Aorta (tissue), 5 donors: ENCODE data around the gene COL1A1. TPM values are rescaled to one million over a fixed set of nuclear protein-coding genes. Genes with fewer than 3 reads are reported as not detected.

Experiments
- ATAC-seq: fragments of 200-7000 bp; cut with Tn5 transposase; one replicate; pipeline ENCODE4 v1.9.1; 2022; ENCODE audit warnings: moderate library complexity; ENCODE audit not compliant: low FRiP score
- DNase-seq, 2 donors: peaks; one replicate each; pipeline ENCODE4 v3.0.0-alpha.2; 2020
- H3K27ac ChIP-seq, 2 donors: one replicate each; pipeline ENCODE4 v1.5.1; 2013; ENCODE audit warnings: low read length in 2 of 2, mild to moderate bottlenecking in 2 of 2, moderate library complexity in 2 of 2, control low read depth in 1 of 2, inconsistent platforms in 1 of 2, low read depth in 1 of 2
- H3K27me3 ChIP-seq, 2 donors: one replicate each; pipeline ENCODE4 v1.6.1; 2013; ENCODE audit warnings: control low read depth in 1 of 2, low read length in 1 of 2, mild to moderate bottlenecking in 1 of 2, moderate library complexity in 1 of 2; ENCODE audit not compliant: insufficient read depth in 2 of 2, control insufficient read depth in 1 of 2
- H3K36me3 ChIP-seq, 2 donors: one replicate each; pipeline ENCODE4 v1.6.1; 2013; ENCODE audit warnings: control low read depth in 1 of 2, low read length in 1 of 2, mild to moderate bottlenecking in 1 of 2; ENCODE audit not compliant: insufficient read depth in 2 of 2, control insufficient read depth in 1 of 2
- H3K4me1 ChIP-seq, 2 donors: one replicate each; pipeline ENCODE4 v1.6.1; 2013; ENCODE audit warnings: low read length in 2 of 2, control low read depth in 1 of 2, mild to moderate bottlenecking in 1 of 2, moderate library complexity in 1 of 2; ENCODE audit not compliant: insufficient read depth in 2 of 2, control insufficient read depth in 1 of 2
- H3K4me3 ChIP-seq, 2 donors: one replicate each; pipeline ENCODE4 v1.5.1; 2013; ENCODE audit warnings: low read length in 2 of 2, control low read depth in 1 of 2, mild to moderate bottlenecking in 1 of 2
- H3K9me3 ChIP-seq: one replicate; pipeline ENCODE4 v1.6.1; 2013; ENCODE audit warnings: mild to moderate bottlenecking, low read length; ENCODE audit not compliant: control insufficient read depth
- WGBS, 2 donors: extraction: QIAGEN DNeasy Blood & Tissue Kit; methylation state at CpG; one replicate each; pipeline ENCODE4 v1.1.7; 2013; 5-methylcytosine and 5-hydroxymethylcytosine counted together
- intact Hi-C, 2 donors: fragments of 100-400 bp; cut with DNase I; formaldehyde crosslinking; loops; one replicate each; pipeline versions ENCODE4 v1.14.2 to v1.15.0; 2022
- polyA plus RNA-seq, 2 donors: library from polyadenylated mRNA; stranded (reverse); fragments of 200-250 nt; gene quantifications; one replicate each; pipeline ENCODE4 v1.2.3, GENCODE V29; 2013
- total RNA-seq, 2 donors: library from RNA; stranded (reverse); fragmentation: NEBNext Ultra II Directional; extraction: Animal tissue kit (Norgen Biotek cat#: 25700); gene quantifications; one replicate each; pipeline ENCODE4 v1.2.1, GENCODE V29; 2021
- donor health status: healthy with polysubstance abuse.
- donor health status: Bipolar disorder and iron deficiency.
- donor health status: DM: no; HTN: no; CAD: no.
- donor health status: DM: no; HTN: no; CAD: no.
- donor health status: DM: yes; HTN: yes; CAD: no.

The COL1A1 gene
- total and polyA plus RNA-seq, 4 donors = 70.2 to 948 (median 396) TPM

- Histone ChIP-seq H3K4me3 (no peak overlapping the region), H3K27ac (peak overlapping the region in 1 of 2 donors; percentile 72), H3K27me3 (no peaks in the 10 kb centered on the region), H3K4me1 (no peaks in the 10 kb centered on the region), H3K9me3 (no peaks in the 10 kb centered on the region), H3K36me3 (no peaks in the 10 kb centered on the region)
- no peak for ATAC-seq
- WGBS, 2 donors = 13 to 26% methylated on average over 3 of the region's 3 CpGs
- DNase-seq = peak in 1 of 2 donors; percentile 41
- intact Hi-C loops = loop anchor here (10.0 kb wide), 2 partner anchors 51 to 129 kb away; no protein-coding TSS in a partner anchor
These were observed 36.0 kb downstream of the COL1A1 start for GRCh38 chr17:50165466-50165865.

- DNase-seq = peak in 1 of 2 donors; percentile 52
- WGBS, 2 donors = 74 to 78% methylated on average over 9 of the region's 9 CpGs
- no peaks in the 10 kb centered on the region for H3K9me3 ChIP-seq
- no peaks in the 10 kb centered on the region for H3K4me1 ChIP-seq
- H3K36me3 ChIP-seq = no peaks in the 10 kb centered on the region
- H3K27me3 ChIP-seq = no peaks in the 10 kb centered on the region
- H3K27ac ChIP-seq = peak overlapping the region; percentile 4 to 72
- intact Hi-C loops = loop anchor here (10.0 kb wide), 2 partner anchors 50 to 130 kb away; no protein-coding TSS in a partner anchor
- ATAC-seq = no peak
- no peak overlapping the region for H3K4me3 ChIP-seq
These were observed 36.4 kb downstream of the COL1A1 start for GRCh38 chr17:50165066-50165465.

DNA sequence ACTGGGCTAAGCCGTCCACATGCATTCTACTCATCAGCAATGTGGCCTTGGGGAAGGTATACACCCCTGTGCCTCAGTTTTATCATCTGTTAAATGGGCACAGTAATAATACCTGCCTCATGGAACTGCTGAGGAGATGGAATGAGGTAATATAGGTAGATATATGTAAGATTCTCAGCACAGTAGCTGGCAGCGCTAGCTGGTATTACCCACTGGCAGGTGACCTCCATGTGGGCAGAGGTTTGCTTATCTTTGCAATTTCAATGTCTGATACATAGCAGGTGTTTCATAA lies 36.8 kb downstream of the COL1A1 start:
- peak overlapping the region in 1 of 2 donors; percentile 4 for H3K27ac ChIP-seq
- no peak overlapping the region for H3K4me3 ChIP-seq
- intact Hi-C loops = loop anchor here (5.0 to 10.0 kb wide), 3 partner anchors 50 to 130 kb away; no protein-coding TSS in a partner anchor
- DNase-seq = no peak
- H3K4me1 ChIP-seq = no peaks in the 10 kb centered on the region
- H3K36me3 ChIP-seq = no peaks in the 10 kb centered on the region
- WGBS, 2 donors = 95 to 96% methylated on average over 2 of the region's 2 CpGs
- H3K9me3 ChIP-seq = no peaks in the 10 kb centered on the region
- H3K27me3 ChIP-seq = no peaks in the 10 kb centered on the region
- no peak for ATAC-seq

- ATAC-seq = no peak
- no peaks in the 10 kb centered on the region for H3K27me3 ChIP-seq
- peak; percentile 60 to 73 for DNase-seq
- H3K9me3 ChIP-seq = no peaks in the 10 kb centered on the region
- H3K4me3 ChIP-seq = no peak overlapping the region
- H3K27ac ChIP-seq = no peak overlapping the region
- 75 to 79% methylated on average over 10 to 11 of the region's 11 CpGs for WGBS, 2 donors
- H3K4me1 ChIP-seq = no peaks in the 10 kb centered on the region
- intact Hi-C loops = loop anchor here (5.0 to 10.0 kb wide), 3 partner anchors 49 to 131 kb away; no protein-coding TSS in a partner anchor
- no peaks in the 10 kb centered on the region for H3K36me3 ChIP-seq
These were observed 37.4 kb downstream of the COL1A1 start for GRCh38 chr17:50163843-50164696.

DNA sequence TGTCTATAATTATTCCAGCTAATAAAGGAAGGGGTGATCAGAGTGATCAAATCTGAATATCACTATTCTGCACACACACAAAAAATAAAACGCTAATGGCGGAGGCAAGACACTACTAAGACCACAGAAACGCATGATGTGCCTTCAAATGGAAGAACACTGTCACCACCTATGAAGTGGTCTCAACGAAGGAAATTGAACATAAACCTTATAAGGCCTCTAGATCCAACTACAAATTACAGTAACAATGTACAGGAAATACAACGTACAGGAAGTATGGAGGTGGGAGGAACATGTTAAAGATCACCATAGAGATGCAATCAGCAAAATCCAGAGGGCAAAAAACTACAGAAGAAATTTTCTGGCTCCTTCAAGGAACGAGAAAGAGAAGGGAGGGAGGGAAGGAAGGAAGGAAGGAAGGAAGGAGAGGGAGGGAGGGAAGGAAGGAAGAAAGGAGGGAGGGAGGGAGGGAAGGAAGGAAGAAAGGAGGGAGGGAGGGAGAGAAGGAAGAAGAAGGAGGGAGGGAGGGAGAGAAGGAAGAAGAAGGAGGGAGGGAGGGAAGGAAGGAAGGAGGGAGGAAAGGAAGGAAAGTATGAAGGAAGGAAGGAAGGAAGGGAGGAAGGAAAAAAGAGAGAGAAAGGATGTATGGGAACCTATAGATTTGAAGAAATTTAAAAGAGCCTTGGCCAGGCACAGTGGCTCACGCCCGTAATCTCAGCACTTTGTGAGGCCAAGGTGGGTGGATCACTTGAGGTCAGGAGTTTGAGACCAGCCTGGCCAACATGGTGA lies 38.8 kb downstream of the COL1A1 start:
- 84% methylated on average over 8 of the region's 8 CpGs for WGBS, 2 donors

GRCh38 chr17:50161911-50162288 lies 39.5 kb downstream of the COL1A1 start:
- no peaks in the 10 kb centered on the region for H3K27me3 ChIP-seq
- H3K4me3 ChIP-seq = no peak overlapping the region
- peak; percentile 48 to 69 for DNase-seq
- no peak for ATAC-seq
- 59 to 60% methylated on average over 16 of the region's 16 CpGs for WGBS, 2 donors
- H3K4me1 ChIP-seq = no peaks in the 10 kb centered on the region
- H3K36me3 ChIP-seq = no peaks in the 10 kb centered on the region
- peak overlapping the region in 1 of 2 donors; percentile 11 for H3K27ac ChIP-seq
- intact Hi-C loops = loop anchor here (5.0 to 10.0 kb wide), 3 partner anchors 47 to 133 kb away; no protein-coding TSS in a partner anchor
- H3K9me3 ChIP-seq = no peaks in the 10 kb centered on the region

More for the DNA sequence above, 38.8 kb downstream of the COL1A1 start:
- Histone ChIP-seq H3K27me3 (no peaks in the 10 kb centered on the region), H3K27ac (no peak overlapping the region), H3K4me3 (no peak overlapping the region), H3K4me1 (no peaks in the 10 kb centered on the region), H3K36me3 (no peaks in the 10 kb centered on the region), H3K9me3 (no peaks in the 10 kb centered on the region)
- DNase-seq (peak in 1 of 2 donors; percentile 21), ATAC-seq (no peak)
- intact Hi-C loops = loop anchor here (5.0 to 10.0 kb wide), 3 partner anchors 48 to 132 kb away; no protein-coding TSS in a partner anchor

DNA sequence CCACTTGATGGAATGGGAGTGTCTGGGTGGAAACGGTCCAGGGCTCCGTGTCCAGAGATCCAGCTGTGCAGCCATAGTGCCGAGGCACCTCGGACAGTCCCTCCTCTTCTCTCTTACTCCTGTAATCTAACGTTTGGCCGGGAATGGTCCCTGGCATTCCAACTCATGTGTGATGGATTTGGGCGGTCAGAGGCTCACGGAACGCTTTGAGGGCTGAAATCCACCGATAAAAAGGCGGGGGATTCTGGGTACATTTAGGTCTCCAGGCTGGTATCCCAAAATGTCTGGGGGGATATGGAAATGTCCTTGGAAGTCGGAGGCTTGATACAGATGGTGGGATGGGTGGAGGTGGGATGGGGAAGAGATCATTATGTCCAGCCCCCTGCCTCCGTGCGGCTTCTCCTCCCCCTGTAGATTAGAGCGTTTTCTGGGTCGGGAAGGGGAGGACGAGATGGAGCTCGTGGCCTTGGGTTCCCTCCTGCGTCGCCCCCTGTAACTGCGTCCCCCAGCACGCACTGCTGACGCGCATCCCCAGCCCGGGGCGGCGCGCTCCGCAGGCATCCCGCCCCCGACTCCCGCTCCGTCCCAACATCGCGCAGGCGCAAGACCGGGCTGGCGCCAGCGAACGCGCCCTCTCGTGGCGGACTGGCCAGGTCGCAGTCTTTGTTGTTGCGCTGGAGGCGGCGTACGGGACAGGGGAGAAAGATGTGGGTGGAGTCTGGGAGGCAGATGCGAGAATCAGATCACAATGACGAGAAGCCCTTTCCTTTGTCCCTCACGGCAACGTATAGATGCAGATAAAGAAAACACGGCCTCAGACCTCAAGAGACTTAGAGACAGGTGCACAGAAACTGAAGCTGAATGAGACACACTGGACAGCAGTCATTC lies 40.2 kb downstream of the COL1A1 start:
- intact Hi-C loops = loop anchor here (5.0 to 10.0 kb wide), 3 partner anchors 46 to 134 kb away; no protein-coding TSS in a partner anchor
- H3K4me3 ChIP-seq = peak overlapping the region; percentile 57 to 71
- H3K4me1 ChIP-seq = no peaks in the 10 kb centered on the region
- H3K27me3 ChIP-seq = no peaks in the 10 kb centered on the region
- H3K36me3 ChIP-seq = no peaks in the 10 kb centered on the region
- WGBS, 2 donors = 0 to 1% methylated on average over 49 to 53 of the region's 53 CpGs
- ATAC-seq (peak; percentile 95), DNase-seq (peak; percentile 94 to 98)
- H3K27ac ChIP-seq = peak overlapping the region in 1 of 2 donors; percentile 74
- H3K9me3 ChIP-seq = no peaks in the 10 kb centered on the region

DNA sequence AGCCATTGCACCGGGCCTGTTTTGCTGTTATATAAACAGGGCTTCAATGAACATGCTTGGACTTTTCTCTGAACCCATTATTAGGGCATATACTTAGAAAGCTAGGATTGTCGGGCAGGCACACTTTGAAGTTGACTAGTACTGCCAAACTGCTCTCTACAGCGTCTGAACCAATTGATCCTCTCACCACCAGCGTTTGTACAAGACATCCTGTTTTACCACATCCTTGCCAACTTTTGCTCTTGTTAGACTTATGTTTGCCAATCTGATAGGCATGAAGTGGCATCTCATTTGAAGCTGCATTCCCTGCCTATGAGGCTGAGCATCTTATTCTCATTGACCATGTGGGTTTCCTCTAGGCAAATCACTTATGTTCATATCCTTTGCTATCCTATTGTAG lies 43.5 kb downstream of the COL1A1 start:
- Histone ChIP-seq H3K27me3 (no peaks in the 10 kb centered on the region), H3K4me3 (no peak overlapping the region), H3K36me3 (no peaks in the 10 kb centered on the region), H3K27ac (peak overlapping the region in 1 of 2 donors; percentile 6), H3K9me3 (no peaks in the 10 kb centered on the region), H3K4me1 (peaks cover 0 to 6% of the 10 kb centered on the region in 2 donors)
- DNase-seq (no peak), ATAC-seq (no peak)
- WGBS, 2 donors = 64 to 65% methylated on average over 4 of the region's 4 CpGs
- intact Hi-C loops = no loop called here
